Cardiac fibroblast (primary cell): ENCODE measurements around the gene LRP6.

Experiments
- DNase-seq, 2 donors: peaks; one replicate each; pipeline versions ENCODE4 v3.0.0 to v3.0.0-alpha.2; 2010; ENCODE audit warnings: low read depth in 2 of 2
- H3K4me3 ChIP-seq, 2 donors: replicated peaks in 1 of 2; 1 replicate in 1 of 2; 2 replicates in 1 of 2; pipeline ENCODE4 v1.5.1; 2011; ENCODE audit warnings: low read depth in 2 of 2, low read length in 2 of 2, mild to moderate bottlenecking in 2 of 2, moderate library complexity in 1 of 2
- CTCF ChIP-seq: IDR thresholded peaks from one replicate; pipeline ENCODE4 v1.5.1; 2011; ENCODE audit warnings: low read depth, mild to moderate bottlenecking, low read length, inconsistent platforms

Gene LRP6

GRCh38 chr12:12070674-12071656 lies 195.9 kb downstream of the LRP6 start, which contains the start of gene BCL2L14:
TSS of gene BCL2L14 (plus strand) at chr12:12070939. CDS start at chr12:12079306, 8,367 bp downstream.
- H3K4me3 ChIP-seq = no peak within 1 kb of the TSS
- DNase-seq = no peak
- no peak for TF ChIP-seq CTCF

GRCh38 chr12:12069821-12070548 lies 196.9 kb downstream of the LRP6 start:
- no peak for DNase-seq
- no peak overlapping the region for H3K4me3 ChIP-seq
- no peak for TF ChIP-seq CTCF

- no peak for TF ChIP-seq CTCF
- no peak for DNase-seq
- H3K4me3 ChIP-seq = no peak overlapping the region
Measured at GRCh38 chr12:12068751-12069150, 198.1 kb downstream of the LRP6 start.
